HEK293 (cell line): ENCODE results near the gene TBC1D12.

Source experiments
- BCL11B ChIP-seq: fragments of 450-650 bp; formaldehyde crosslinking; IDR thresholded peaks from 2 replicates; pipeline ENCODE4 v1.5.1; 2016; ENCODE audit warnings: low read depth, missing biosample characterization, missing genetic modification characterization
- CTCF ChIP-seq: fragments of 450-650 bp; formaldehyde crosslinking; IDR thresholded peaks from 2 replicates; pipeline ENCODE4 v1.5.1; 2016; ENCODE audit warnings: missing biosample characterization, missing genetic modification characterization
- GLI4 ChIP-seq: fragments of 450-650 bp; formaldehyde crosslinking; IDR thresholded peaks from 2 replicates; pipeline ENCODE4 v1.5.1; 2016; ENCODE audit warnings: missing biosample characterization, missing genetic modification characterization
- GLIS1 ChIP-seq: fragments of 450-650 bp; formaldehyde crosslinking; IDR thresholded peaks from 2 replicates; pipeline ENCODE4 v1.5.1; 2016; ENCODE audit warnings: missing biosample characterization, missing genetic modification characterization
- KLF9 ChIP-seq: fragments of 450-650 bp; formaldehyde crosslinking; IDR thresholded peaks from 2 replicates; pipeline ENCODE4 v1.5.1; 2016; ENCODE audit warnings: missing biosample characterization, missing genetic modification characterization, low read depth
- MEIS1 ChIP-seq: sonication (generic); formaldehyde crosslinking; IDR thresholded peaks from 2 replicates; pipeline ENCODE4 v1.8.1; 2022; ENCODE audit warnings: missing genetic modification reagents, mild to moderate bottlenecking, borderline replicate concordance
- MZF1 ChIP-seq: fragments of 450-650 bp; formaldehyde crosslinking; IDR thresholded peaks from 2 replicates; pipeline ENCODE4 v1.5.1; 2017; ENCODE audit warnings: missing biosample characterization, missing genetic modification characterization, borderline replicate concordance
- SCRT2 ChIP-seq: fragments of 450-650 bp; formaldehyde crosslinking; IDR thresholded peaks from 2 replicates; pipeline ENCODE4 v1.5.1; 2016; ENCODE audit warnings: missing biosample characterization, missing genetic modification characterization
- SP7 ChIP-seq: fragments of 450-650 bp; formaldehyde crosslinking; IDR thresholded peaks from 2 replicates; pipeline ENCODE4 v1.5.1; 2016; ENCODE audit warnings: missing biosample characterization, missing genetic modification characterization
- YY2 ChIP-seq: fragments of 450-650 bp; formaldehyde crosslinking; IDR thresholded peaks from 2 replicates; pipeline ENCODE4 v1.5.1; 2016; ENCODE audit warnings: missing biosample characterization, missing genetic modification characterization
- ZBTB20 ChIP-seq: fragments of 450-650 bp; formaldehyde crosslinking; IDR thresholded peaks from 2 replicates; pipeline ENCODE4 v1.5.1; 2016; ENCODE audit warnings: missing biosample characterization, missing genetic modification characterization
- ZBTB7A ChIP-seq: fragments of 450-650 bp; formaldehyde crosslinking; IDR thresholded peaks from 2 replicates; pipeline ENCODE4 v1.5.1; 2016; ENCODE audit warnings: low read depth, missing biosample characterization, missing genetic modification characterization
- ZFP37 ChIP-seq: fragments of 450-650 bp; formaldehyde crosslinking; IDR thresholded peaks from 2 replicates; pipeline ENCODE4 v1.5.1; 2016; ENCODE audit warnings: missing biosample characterization, missing genetic modification characterization
- ZNF148 ChIP-seq: fragments of 450-650 bp; formaldehyde crosslinking; IDR thresholded peaks from 2 replicates; pipeline ENCODE4 v1.5.0; 2017; ENCODE audit warnings: missing biosample characterization, missing genetic modification characterization, borderline replicate concordance
- ZNF184 ChIP-seq: fragments of 450-650 bp; IDR thresholded peaks from 2 replicates; pipeline ENCODE4 v1.5.1; 2018; ENCODE audit warnings: missing biosample characterization, mild to moderate bottlenecking, missing genetic modification characterization
- ZNF19 ChIP-seq: fragments of 450-650 bp; formaldehyde crosslinking; IDR thresholded peaks from 2 replicates; pipeline ENCODE4; 2016; ENCODE audit warnings: missing biosample characterization, missing genetic modification characterization, low read depth
- ZNF341 ChIP-seq: fragments of 450-650 bp; formaldehyde crosslinking; IDR thresholded peaks from 2 replicates; pipeline ENCODE4; 2016; ENCODE audit warnings: low read depth, missing biosample characterization, missing genetic modification characterization
- ZNF362 ChIP-seq: fragments of 450-650 bp; formaldehyde crosslinking; IDR thresholded peaks from 2 replicates; pipeline ENCODE4 v1.5.1; 2016; ENCODE audit warnings: missing biosample characterization, missing genetic modification characterization
- ZNF394 ChIP-seq: fragments of 450-650 bp; formaldehyde crosslinking; IDR thresholded peaks from 2 replicates; pipeline ENCODE4 v1.5.1; 2016; ENCODE audit warnings: missing biosample characterization, missing genetic modification characterization, mild to moderate bottlenecking, moderate library complexity, borderline replicate concordance
- ZNF473 ChIP-seq: fragments of 450-650 bp; formaldehyde crosslinking; IDR thresholded peaks from 2 replicates; pipeline ENCODE4 v1.5.1; 2017; ENCODE audit warnings: missing biosample characterization, missing genetic modification characterization
- ZNF501 ChIP-seq: fragments of 450-650 bp; formaldehyde crosslinking; IDR thresholded peaks from 2 replicates; pipeline ENCODE4 v1.5.1; 2016; ENCODE audit warnings: missing biosample characterization, missing genetic modification characterization
- ZNF629 ChIP-seq: fragments of 450-650 bp; formaldehyde crosslinking; IDR thresholded peaks from 2 replicates; pipeline ENCODE4 v1.5.1; 2017; ENCODE audit warnings: missing biosample characterization, missing genetic modification characterization
- ZNF660 ChIP-seq: fragments of 450-650 bp; IDR thresholded peaks from 2 replicates; pipeline ENCODE4 v1.5.1; 2018; ENCODE audit warnings: missing biosample characterization, mild to moderate bottlenecking, missing genetic modification characterization
- ZNF707 ChIP-seq: fragments of 450-650 bp; formaldehyde crosslinking; IDR thresholded peaks from 2 replicates; pipeline ENCODE4 v1.5.1; 2016; ENCODE audit warnings: missing biosample characterization, missing genetic modification characterization
- ZNF843 ChIP-seq: fragments of 450-650 bp; formaldehyde crosslinking; IDR thresholded peaks from 2 replicates; pipeline ENCODE4 v1.5.1; 2016; ENCODE audit warnings: missing biosample characterization, missing genetic modification characterization
- ZXDB ChIP-seq: fragments of 450-650 bp; formaldehyde crosslinking; IDR thresholded peaks from 2 replicates; pipeline ENCODE4 v1.5.1; 2016; ENCODE audit warnings: missing biosample characterization, missing genetic modification characterization
- TF ChIP-seq, protein P1 (sequence below): fragments of 450-650 bp; formaldehyde crosslinking; IDR thresholded peaks from 2 replicates; pipeline ENCODE4 v1.5.1; 2017; ENCODE audit warnings: missing biosample characterization, missing genetic modification characterization
- TF ChIP-seq, protein P2 (sequence below): sonication (generic); formaldehyde crosslinking; IDR thresholded peaks from 2 replicates; pipeline ENCODE4 v1.8.1; 2022; ENCODE audit warnings: mild to moderate bottlenecking, moderate library complexity, missing genetic modification reagents
- TF ChIP-seq, protein P3 (sequence below): fragments of 450-650 bp; formaldehyde crosslinking; IDR thresholded peaks from 2 replicates; pipeline ENCODE4 v1.5.1; 2016; ENCODE audit warnings: missing biosample characterization, missing genetic modification characterization
- TF ChIP-seq, protein P4 (sequence below): fragments of 450-650 bp; formaldehyde crosslinking; IDR thresholded peaks from 2 replicates; pipeline ENCODE4 v1.5.1; 2016; ENCODE audit warnings: missing biosample characterization, missing genetic modification characterization

The TBC1D12 gene

GRCh38 chr10:94545391-94546048 is 143.2 kb downstream of the TBC1D12 start, which contains the start of gene HELLS (continued):
- TF ChIP-seq BCL11B (tag by site-specific recombination) (no peak), MEIS1 (CRISPR knock-in tag) (0 out of 2 replicates have a peak, but pooled peaks have one; percentile 52), ZNF148 (no peak), ZNF501 (tag by site-specific recombination) (peak; percentile 69; the same call in 1 of the 2 replicates), YY2 (tag by site-specific recombination) (0 out of 2 replicates have a peak, but pooled peaks have one; percentile 56), ZNF473 (tag by site-specific recombination) (no peak), ZNF843 (peak; percentile 32; the same call in 1 of the 2 replicates), ZNF341 (tag by site-specific recombination) (no peak), ZNF629 (tag by site-specific recombination) (no peak), KLF9 (tag by site-specific recombination) (0 out of 2 replicates have a peak, but pooled peaks have one; percentile 30), SCRT2 (peak; percentile 18; the same call in 1 of the 2 replicates), ZNF394 (tag by site-specific recombination) (peak; percentile 29; the same call in 1 of the 2 replicates), ZNF19 (tag by site-specific recombination) (no peak), ZBTB7A (tag by site-specific recombination) (peak; percentile 76; the same call in 1 of the 2 replicates), ZXDB (tag by site-specific recombination) (peak; percentile 78), SP7 (tag by site-specific recombination) (peak; percentile 61), ZNF362 (tag by site-specific recombination) (peak; percentile 70), ZNF184 (tag by site-specific recombination) (no peak), GLIS1 (peak; percentile 65), ZFP37 (tag by site-specific recombination) (peak; percentile 63), MZF1 (peak; percentile 32; the same call in 1 of the 2 replicates), ZNF707 (tag by site-specific recombination) (no peak), GLI4 (tag by site-specific recombination) (0 out of 2 replicates have a peak, but pooled peaks have one; percentile 24), CTCF (peak; percentile 53; the same call in 1 of the 2 replicates), ZNF660 (tag by site-specific recombination) (peak; percentile 55), ZBTB20 (tag by site-specific recombination) (peak; percentile 69; the same call in 1 of the 2 replicates)
- TF ChIP-seq, protein P1, sequence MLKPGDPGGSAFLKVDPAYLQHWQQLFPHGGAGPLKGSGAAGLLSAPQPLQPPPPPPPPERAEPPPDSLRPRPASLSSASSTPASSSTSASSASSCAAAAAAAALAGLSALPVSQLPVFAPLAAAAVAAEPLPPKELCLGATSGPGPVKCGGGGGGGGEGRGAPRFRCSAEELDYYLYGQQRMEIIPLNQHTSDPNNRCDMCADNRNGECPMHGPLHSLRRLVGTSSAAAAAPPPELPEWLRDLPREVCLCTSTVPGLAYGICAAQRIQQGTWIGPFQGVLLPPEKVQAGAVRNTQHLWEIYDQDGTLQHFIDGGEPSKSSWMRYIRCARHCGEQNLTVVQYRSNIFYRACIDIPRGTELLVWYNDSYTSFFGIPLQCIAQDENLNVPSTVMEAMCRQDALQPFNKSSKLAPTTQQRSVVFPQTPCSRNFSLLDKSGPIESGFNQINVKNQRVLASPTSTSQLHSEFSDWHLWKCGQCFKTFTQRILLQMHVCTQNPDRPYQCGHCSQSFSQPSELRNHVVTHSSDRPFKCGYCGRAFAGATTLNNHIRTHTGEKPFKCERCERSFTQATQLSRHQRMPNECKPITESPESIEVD (tag by site-specific recombination), result no peak
- TF ChIP-seq, protein P2, sequence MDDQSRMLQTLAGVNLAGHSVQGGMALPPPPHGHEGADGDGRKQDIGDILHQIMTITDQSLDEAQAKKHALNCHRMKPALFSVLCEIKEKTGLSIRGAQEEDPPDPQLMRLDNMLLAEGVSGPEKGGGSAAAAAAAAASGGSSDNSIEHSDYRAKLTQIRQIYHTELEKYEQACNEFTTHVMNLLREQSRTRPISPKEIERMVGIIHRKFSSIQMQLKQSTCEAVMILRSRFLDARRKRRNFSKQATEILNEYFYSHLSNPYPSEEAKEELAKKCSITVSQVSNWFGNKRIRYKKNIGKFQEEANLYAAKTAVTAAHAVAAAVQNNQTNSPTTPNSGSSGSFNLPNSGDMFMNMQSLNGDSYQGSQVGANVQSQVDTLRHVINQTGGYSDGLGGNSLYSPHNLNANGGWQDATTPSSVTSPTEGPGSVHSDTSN, result peak; percentile 56; the same call in 1 of the 2 replicates
- TF ChIP-seq, protein P3, sequence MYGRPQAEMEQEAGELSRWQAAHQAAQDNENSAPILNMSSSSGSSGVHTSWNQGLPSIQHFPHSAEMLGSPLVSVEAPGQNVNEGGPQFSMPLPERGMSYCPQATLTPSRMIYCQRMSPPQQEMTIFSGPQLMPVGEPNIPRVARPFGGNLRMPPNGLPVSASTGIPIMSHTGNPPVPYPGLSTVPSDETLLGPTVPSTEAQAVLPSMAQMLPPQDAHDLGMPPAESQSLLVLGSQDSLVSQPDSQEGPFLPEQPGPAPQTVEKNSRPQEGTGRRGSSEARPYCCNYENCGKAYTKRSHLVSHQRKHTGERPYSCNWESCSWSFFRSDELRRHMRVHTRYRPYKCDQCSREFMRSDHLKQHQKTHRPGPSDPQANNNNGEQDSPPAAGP (tag by site-specific recombination), result peak; percentile 70
- TF ChIP-seq, protein P4, sequence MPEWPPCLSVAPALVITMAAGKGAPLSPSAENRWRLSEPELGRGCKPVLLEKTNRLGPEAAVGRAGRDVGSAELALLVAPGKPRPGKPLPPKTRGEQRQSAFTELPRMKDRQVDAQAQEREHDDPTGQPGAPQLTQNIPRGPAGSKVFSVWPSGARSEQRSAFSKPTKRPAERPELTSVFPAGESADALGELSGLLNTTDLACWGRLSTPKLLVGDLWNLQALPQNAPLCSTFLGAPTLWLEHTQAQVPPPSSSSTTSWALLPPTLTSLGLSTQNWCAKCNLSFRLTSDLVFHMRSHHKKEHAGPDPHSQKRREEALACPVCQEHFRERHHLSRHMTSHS (tag by site-specific recombination), result no peak
